Right atrium auricular region (tissue), 2 donors: Measurements from ENCODE around the gene HS6ST3. TPM values are rescaled to one million over a fixed set of nuclear protein-coding genes. Genes with fewer than 3 reads are reported as not detected.

Source experiments
- DNase-seq: peaks from one replicate; pipeline ENCODE4 v3.0.0-alpha.2; 2019; ENCODE audit warnings: low spot score
- H3K27ac ChIP-seq, 2 donors: fragments of 200-600 bp; sonication (generic); 1 replicate in 1 of 2; 2 replicates in 1 of 2; pipeline ENCODE4 v1.5.1; 2016 to 2019
- H3K27me3 ChIP-seq, 2 donors: fragments of 200-600 bp; sonication (generic); one replicate each; pipeline versions ENCODE4 v1.5.1 to v1.6.0; 2017 to 2019
- H3K36me3 ChIP-seq: fragments of 200-600 bp; sonication (generic); one replicate; pipeline ENCODE4 v1.5.1; 2016
- H3K4me1 ChIP-seq, 2 donors: fragments of 200-600 bp; sonication (generic); one replicate each; pipeline versions ENCODE4 v1.5.1 to v1.6.0; 2017 to 2019
- H3K4me3 ChIP-seq, 2 donors: fragments of 200-600 bp; sonication (generic); 1 replicate in 1 of 2; 2 replicates in 1 of 2; pipeline ENCODE4 v1.5.1; 2017 to 2019; ENCODE audit warnings: mild to moderate bottlenecking in 1 of 2, moderate library complexity in 1 of 2
- H3K9me3 ChIP-seq, 2 donors: fragments of 200-600 bp; sonication (generic); one replicate each; pipeline ENCODE4 v1.5.1; 2019
- CTCF ChIP-seq, 2 donors: fragments of 200-600 bp; sonication (generic); IDR thresholded peaks; one replicate each; pipeline ENCODE4 v1.5.1; 2019; ENCODE audit warnings: antibody characterized with exemption in 2 of 2
- total RNA-seq, 2 donors: library from RNA; depleted of rRNA; stranded (reverse); fragments of >200 nt; gene quantifications; one replicate each; pipeline ENCODE4 v1.1.0, GENCODE V29; 2016

HS6ST3 gene
- total RNA-seq, 2 donors from 2014 or later, result 0.59 to 3.1 TPM

GRCh38 chr13:96248103-96248502 lies 158.2 kb downstream of the HS6ST3 start:
- no peaks in the 10 kb centered on the region for H3K36me3 ChIP-seq
- H3K9me3 ChIP-seq, result no peaks in the 10 kb centered on the region
- H3K4me3 ChIP-seq, result no peak overlapping the region
- H3K27me3 ChIP-seq, result no peaks in the 10 kb centered on the region
- DNase-seq, result no peak
- no peaks in the 10 kb centered on the region for H3K4me1 ChIP-seq
- H3K27ac ChIP-seq, result no peak overlapping the region
- no peak for TF ChIP-seq CTCF (IDR thresholded peaks at IDR 0.05)

GRCh38 chr13:96248996-96249395 lies 159.1 kb downstream of the HS6ST3 start:
- no peaks in the 10 kb centered on the region for H3K9me3 ChIP-seq
- H3K4me3 ChIP-seq, result no peak overlapping the region
- no peaks in the 10 kb centered on the region for H3K27me3 ChIP-seq
- no peaks in the 10 kb centered on the region for H3K36me3 ChIP-seq
- no peak for DNase-seq
- no peak for TF ChIP-seq CTCF (IDR thresholded peaks at IDR 0.05)
- H3K27ac ChIP-seq, result no peak overlapping the region
- H3K4me1 ChIP-seq, result no peaks in the 10 kb centered on the region

- no peak for DNase-seq
- Histone ChIP-seq H3K9me3 (no peaks in the 10 kb centered on the region), H3K4me1 (no peaks in the 10 kb centered on the region), H3K27me3 (no peaks in the 10 kb centered on the region), H3K4me3 (no peak overlapping the region), H3K27ac (no peak overlapping the region), H3K36me3 (no peaks in the 10 kb centered on the region)
- TF ChIP-seq CTCF (IDR thresholded peaks at IDR 0.05), result no peak
Observed at GRCh38 chr13:96252903-96253302, 163.0 kb downstream of the HS6ST3 start.

- H3K36me3 ChIP-seq, result no peaks in the 10 kb centered on the region
- no peak for TF ChIP-seq CTCF (IDR thresholded peaks at IDR 0.05)
- no peaks in the 10 kb centered on the region for H3K27me3 ChIP-seq
- no peaks in the 10 kb centered on the region for H3K9me3 ChIP-seq
- H3K27ac ChIP-seq, result no peak overlapping the region
- no peak for DNase-seq
- H3K4me1 ChIP-seq, result no peaks in the 10 kb centered on the region
- H3K4me3 ChIP-seq, result no peak overlapping the region
Observed at GRCh38 chr13:96273196-96273595, 183.3 kb downstream of the HS6ST3 start.

- H3K9me3 ChIP-seq, result no peaks in the 10 kb centered on the region
Observed at GRCh38 chr13:96274046-96274445, 184.1 kb downstream of the HS6ST3 start.

More at GRCh38 chr13:96274046-96274445, 184.1 kb downstream of the HS6ST3 start:
- H3K4me3 ChIP-seq, result no peak overlapping the region
- TF ChIP-seq CTCF (IDR thresholded peaks at IDR 0.05), result no peak
- H3K36me3 ChIP-seq, result no peaks in the 10 kb centered on the region
- H3K27ac ChIP-seq, result no peak overlapping the region
- no peak for DNase-seq
- H3K27me3 ChIP-seq, result no peaks in the 10 kb centered on the region
- H3K4me1 ChIP-seq, result no peaks in the 10 kb centered on the region
